T-helper 2 cell (primary cell): Measurements from ENCODE around the gene GCNA.
A peak's percentile ranks its signal among the peaks of the same experiment; 100 is the strongest.
"Not testable (repeated sequence)": the region's sequence is repeated elsewhere in the genome, so short reads cannot be mapped to it uniquely, and the experiment has no call there.

Source experiments
- DNase-seq, 5 experiments: peaks; one replicate each; pipeline versions ENCODE4 v3.0.0 to v3.0.0-alpha.2; 2012 to 2022

Gene GCNA

GRCh38 chrX:71644406-71644805 is 66.2 kb downstream of the GCNA start:
- DNase-seq: not testable (repeated sequence)

GRCh38 chrX:71650333-71650969 is 72.2 kb downstream of the GCNA start:
- peak in 2 of 5 experiments; percentile 30 to 33 for DNase-seq

GRCh38 chrX:71652405-71652804 is 74.2 kb downstream of the GCNA start:
- peak in 3 of 5 experiments; percentile 11 to 62 (median 39) for DNase-seq

- DNase-seq: no peak
These were observed 75.1 kb downstream of the GCNA start for GRCh38 chrX:71653344-71653743.

GRCh38 chrX:71657267-71657666 is 79.0 kb downstream of the GCNA start:
- no peak for DNase-seq

GRCh38 chrX:71659342-71659741 is 81.1 kb downstream of the GCNA start:
- DNase-seq: no peak

DNA sequence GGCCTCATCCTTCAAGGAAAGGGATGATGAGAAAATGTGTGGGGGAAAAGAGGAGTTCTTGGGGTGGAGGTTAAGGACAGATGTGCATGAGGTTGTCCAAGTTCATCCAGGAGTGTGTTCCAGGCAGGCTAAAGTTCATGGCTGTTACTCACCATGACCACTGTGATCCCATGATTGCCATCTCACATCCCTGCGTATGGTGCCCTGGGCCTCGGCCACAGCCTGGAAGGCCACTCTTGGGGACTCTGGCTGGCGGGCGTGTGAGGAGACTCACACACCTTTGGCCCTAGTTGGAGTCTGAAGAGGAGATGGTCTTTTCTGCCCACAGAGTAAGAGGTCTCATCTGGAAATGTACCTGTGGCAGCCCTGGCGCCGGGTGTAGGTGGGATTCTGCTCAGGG is 81.7 kb downstream of the GCNA start:
- DNase-seq: no peak

GRCh38 chrX:71660562-71661416 is 82.6 kb downstream of the GCNA start:
- no peak for DNase-seq

- no peak for DNase-seq
These were observed 83.7 kb downstream of the GCNA start for GRCh38 chrX:71661919-71662318.

- DNase-seq: peak in 2 of 5 experiments; percentile 26 to 30
These were observed 84.4 kb downstream of the GCNA start for GRCh38 chrX:71662654-71663053.
